K562 (cell line): Measurements from ENCODE around the gene NR0B1. TPM values are rescaled to one million over a fixed set of nuclear protein-coding genes. Genes with fewer than 3 reads are reported as not detected.

Source experiments
- DPF2 ChIP-seq: fragments of 450-650 bp; IDR thresholded peaks from 2 replicates; pipeline ENCODE4 v1.6.1; 2016
- FOSL1 ChIP-seq: fragments of 200-800 bp; sonication (Bioruptor generic); conservative IDR thresholded peaks from 2 replicates; pipeline ENCODE4 v1.6.1; 2016; ENCODE audit warnings: missing genetic modification characterization, missing compliant biosample characterization
- MBD2 ChIP-seq: sonication (generic); IDR thresholded peaks from 2 replicates; pipeline ENCODE4 v1.6.1; 2016; ENCODE audit warnings: low read depth, borderline replicate concordance
- NCOR1 ChIP-seq: fragments of 450-650 bp; IDR thresholded peaks from 2 replicates; pipeline ENCODE4 v1.6.1; 2016; ENCODE audit warnings: mild to moderate bottlenecking, moderate library complexity
- NR3C1 ChIP-seq: sonication (generic); formaldehyde crosslinking; IDR thresholded peaks from 2 replicates; pipeline ENCODE4 v1.8.1; 2022; ENCODE audit warnings: missing genetic modification reagents
- PHB2 ChIP-seq: fragments of 450-650 bp; IDR thresholded peaks from 2 replicates; pipeline ENCODE4 v1.6.1; 2017; ENCODE audit warnings: low read depth
- PYGO2 ChIP-seq: fragments of 450-650 bp; IDR thresholded peaks from 2 replicates; pipeline ENCODE4 v1.6.1; 2016; ENCODE audit warnings: mild to moderate bottlenecking, missing genetic modification characterization, moderate library complexity, missing compliant biosample characterization
- RBM17 ChIP-seq: fragments of 200-400 bp; formaldehyde crosslinking; IDR thresholded peaks from 2 replicates; pipeline ENCODE4 v1.6.1; 2017; ENCODE audit warnings: low read depth, mild to moderate bottlenecking, low read length, borderline replicate concordance
- RHOXF2B ChIP-seq: fragments of 250-450 bp; sonication (Bioruptor Pico); conservative IDR thresholded peaks from 2 replicates; pipeline ENCODE4 v1.5.1; 2021
- RUNX1 ChIP-seq: sonication (generic); IDR thresholded peaks from 2 replicates; pipeline ENCODE4 v1.6.1; 2016; ENCODE audit warnings: antibody characterized with exemption, low read depth
- STAG1 ChIP-seq: sonication (generic); formaldehyde crosslinking; IDR thresholded peaks from 2 replicates; pipeline ENCODE4 v1.5.0; 2020; ENCODE audit warnings: missing genetic modification reagents, borderline replicate concordance
- THRA ChIP-seq: fragments of 450-650 bp; IDR thresholded peaks from 2 replicates; pipeline ENCODE4 v1.6.1; 2017; ENCODE audit warnings: mild to moderate bottlenecking, moderate library complexity
- ZEB2 ChIP-seq: fragments of 450-650 bp; IDR thresholded peaks from 2 replicates; pipeline ENCODE4 v1.6.1; 2016
- ZMIZ1 ChIP-seq, 2 experiments: fragments of 150-350 bp in 1 of 2; IDR thresholded peaks; 2 replicates each; pipeline ENCODE4 v1.6.1; 2012 to 2016; ENCODE audit warnings: low read depth in 2 of 2, low read length in 2 of 2, mild to moderate bottlenecking in 1 of 2, moderate library complexity in 1 of 2
- ZNF134 ChIP-seq: fragments of 250-450 bp; sonication (Bioruptor Pico); conservative IDR thresholded peaks from 2 replicates; pipeline ENCODE4 v1.4.0; 2020
- ZNF384 ChIP-seq: IDR thresholded peaks from 2 replicates; pipeline ENCODE4 v1.6.1; 2012; ENCODE audit warnings: low read depth, low read length, improper control_type of control experiment
- polyA plus RNA-seq, 8 experiments: library from polyadenylated mRNA; depleted of rRNA in 4 of 8; stranded (reverse) in 5 of 8; unstranded in 3 of 8; fragments of >200 nt; fragmentation: Nextera tagmentation in 2 of 8; fragmentation: Illumina TruSeq in 1 of 8; extraction: Ambion mirVana in 2 of 8; extraction: Trizol in 1 of 8; gene quantifications; 2 replicates each; pipeline versions ENCODE4 v1.2.1 to v1.2.3, GENCODE V29; 2011 to 2014; ENCODE audit warnings: inconsistent platforms in 1 of 8, missing spikeins in 1 of 8
- total RNA-seq, 7 experiments: library from RNA; depleted of rRNA in 6 of 7; stranded (reverse); fragments of >200 nt in 6 of 7; fragmentation: Illumina TruSeq in 2 of 7; extraction: Trizol in 2 of 7; gene quantifications; 2 replicates each; pipeline versions ENCODE4 v1.2.1 to v1.2.3, GENCODE V29; 2011 to 2021; ENCODE audit warnings: low replicate concordance in 1 of 7
- TF ChIP-seq, protein P1 (sequence below): fragments of 450-650 bp; IDR thresholded peaks from 2 replicates; pipeline ENCODE4 v1.6.1; 2018; ENCODE audit not compliant: partially characterized antibody
- TF ChIP-seq, protein P2 (sequence below): fragments of 250-450 bp; sonication (Bioruptor Pico); IDR thresholded peaks from 2 replicates; pipeline ENCODE4 v1.4.0; 2020; ENCODE audit warnings: mild to moderate bottlenecking

NR0B1 gene
- total and polyA plus RNA-seq, 9 of the 15 experiments (the other 6 are each of a cell fraction or from before 2014, with no cell fraction given), result not detected

- TF ChIP-seq, protein P1, sequence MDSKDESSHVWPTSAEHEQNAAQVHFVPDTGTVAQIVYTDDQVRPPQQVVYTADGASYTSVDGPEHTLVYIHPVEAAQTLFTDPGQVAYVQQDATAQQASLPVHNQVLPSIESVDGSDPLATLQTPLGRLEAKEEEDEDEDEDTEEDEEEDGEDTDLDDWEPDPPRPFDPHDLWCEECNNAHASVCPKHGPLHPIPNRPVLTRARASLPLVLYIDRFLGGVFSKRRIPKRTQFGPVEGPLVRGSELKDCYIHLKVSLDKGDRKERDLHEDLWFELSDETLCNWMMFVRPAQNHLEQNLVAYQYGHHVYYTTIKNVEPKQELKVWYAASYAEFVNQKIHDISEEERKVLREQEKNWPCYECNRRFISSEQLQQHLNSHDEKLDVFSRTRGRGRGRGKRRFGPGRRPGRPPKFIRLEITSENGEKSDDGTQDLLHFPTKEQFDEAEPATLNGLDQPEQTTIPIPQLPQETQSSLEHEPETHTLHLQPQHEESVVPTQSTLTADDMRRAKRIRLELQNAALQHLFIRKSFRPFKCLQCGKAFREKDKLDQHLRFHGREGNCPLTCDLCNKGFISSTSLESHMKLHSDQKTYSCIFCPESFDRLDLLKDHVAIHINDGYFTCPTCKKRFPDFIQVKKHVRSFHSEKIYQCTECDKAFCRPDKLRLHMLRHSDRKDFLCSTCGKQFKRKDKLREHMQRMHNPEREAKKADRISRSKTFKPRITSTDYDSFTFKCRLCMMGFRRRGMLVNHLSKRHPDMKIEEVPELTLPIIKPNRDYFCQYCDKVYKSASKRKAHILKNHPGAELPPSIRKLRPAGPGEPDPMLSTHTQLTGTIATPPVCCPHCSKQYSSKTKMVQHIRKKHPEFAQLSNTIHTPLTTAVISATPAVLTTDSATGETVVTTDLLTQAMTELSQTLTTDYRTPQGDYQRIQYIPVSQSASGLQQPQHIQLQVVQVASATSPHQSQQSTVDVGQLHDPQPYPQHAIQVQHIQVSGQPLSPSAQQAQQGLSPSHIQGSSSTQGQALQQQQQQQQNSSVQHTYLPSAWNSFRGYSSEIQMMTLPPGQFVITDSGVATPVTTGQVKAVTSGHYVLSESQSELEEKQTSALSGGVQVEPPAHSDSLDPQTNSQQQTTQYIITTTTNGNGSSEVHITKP, result no peak
- TF ChIP-seq FOSL1 (tag) (peak; percentile 100), ZNF384 (no peak), ZNF134 (CRISPR knock-in tag) (no peak), RBM17 (no peak), ZEB2 (no peak), THRA (no peak), MBD2 (no peak), STAG1 (CRISPR knock-in tag) (no peak), RHOXF2B (CRISPR knock-in tag) (no peak), PHB2 (no peak), DPF2 (peak; percentile 93), RUNX1 (no peak), NR3C1 (no peak), PYGO2 (tag) (no peak), NCOR1 (peak; percentile 40; the same call in 1 of the 2 replicates), ZMIZ1 (IDR thresholded peaks at IDR 0.05; ENCODE audit: low read depth in 2 of 2, low read length in 2 of 2) (no peak)
- TF ChIP-seq, protein P2, sequence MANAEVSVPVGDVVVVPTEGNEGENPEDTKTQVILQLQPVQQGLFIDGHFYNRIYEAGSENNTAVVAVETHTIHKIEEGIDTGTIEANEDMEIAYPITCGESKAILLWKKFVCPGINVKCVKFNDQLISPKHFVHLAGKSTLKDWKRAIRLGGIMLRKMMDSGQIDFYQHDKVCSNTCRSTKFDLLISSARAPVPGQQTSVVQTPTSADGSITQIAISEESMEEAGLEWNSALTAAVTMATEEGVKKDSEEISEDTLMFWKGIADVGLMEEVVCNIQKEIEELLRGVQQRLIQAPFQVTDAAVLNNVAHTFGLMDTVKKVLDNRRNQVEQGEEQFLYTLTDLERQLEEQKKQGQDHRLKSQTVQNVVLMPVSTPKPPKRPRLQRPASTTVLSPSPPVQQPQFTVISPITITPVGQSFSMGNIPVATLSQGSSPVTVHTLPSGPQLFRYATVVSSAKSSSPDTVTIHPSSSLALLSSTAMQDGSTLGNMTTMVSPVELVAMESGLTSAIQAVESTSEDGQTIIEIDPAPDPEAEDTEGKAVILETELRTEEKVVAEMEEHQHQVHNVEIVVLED (CRISPR knock-in tag), result no peak
These were observed 25.6 kb downstream of the NR0B1 start (continued) for GRCh38 chrX:30283456-30284200.
